Measurements from ENCODE around the gene ADCY10.

Gene ADCY10

DNA sequence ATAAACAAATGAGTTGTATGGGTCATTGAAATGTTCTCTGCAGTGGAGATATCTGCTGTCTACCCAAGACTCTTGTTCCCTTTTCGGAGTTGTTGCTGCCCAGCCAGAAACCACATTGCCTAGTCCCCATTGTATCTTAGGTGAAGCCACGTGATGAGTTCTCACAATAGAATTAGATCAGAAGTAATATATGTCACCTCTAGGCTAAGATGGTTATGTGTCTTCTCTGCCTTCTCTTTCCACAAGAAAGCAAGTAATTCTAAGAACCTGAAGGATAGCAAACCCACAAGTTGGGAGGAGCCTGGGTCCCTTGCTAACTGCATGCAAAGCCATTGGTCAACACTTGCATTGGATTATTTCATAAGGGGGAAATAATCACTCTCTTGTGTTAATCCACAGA lies 76.6 kb downstream of the ADCY10 start:
- no peak for TF ChIP-seq EZH2 (IDR thresholded peaks at IDR 0.05; ENCODE audit: borderline replicate concordance, low read length)
- TF ChIP-seq, protein P1, sequence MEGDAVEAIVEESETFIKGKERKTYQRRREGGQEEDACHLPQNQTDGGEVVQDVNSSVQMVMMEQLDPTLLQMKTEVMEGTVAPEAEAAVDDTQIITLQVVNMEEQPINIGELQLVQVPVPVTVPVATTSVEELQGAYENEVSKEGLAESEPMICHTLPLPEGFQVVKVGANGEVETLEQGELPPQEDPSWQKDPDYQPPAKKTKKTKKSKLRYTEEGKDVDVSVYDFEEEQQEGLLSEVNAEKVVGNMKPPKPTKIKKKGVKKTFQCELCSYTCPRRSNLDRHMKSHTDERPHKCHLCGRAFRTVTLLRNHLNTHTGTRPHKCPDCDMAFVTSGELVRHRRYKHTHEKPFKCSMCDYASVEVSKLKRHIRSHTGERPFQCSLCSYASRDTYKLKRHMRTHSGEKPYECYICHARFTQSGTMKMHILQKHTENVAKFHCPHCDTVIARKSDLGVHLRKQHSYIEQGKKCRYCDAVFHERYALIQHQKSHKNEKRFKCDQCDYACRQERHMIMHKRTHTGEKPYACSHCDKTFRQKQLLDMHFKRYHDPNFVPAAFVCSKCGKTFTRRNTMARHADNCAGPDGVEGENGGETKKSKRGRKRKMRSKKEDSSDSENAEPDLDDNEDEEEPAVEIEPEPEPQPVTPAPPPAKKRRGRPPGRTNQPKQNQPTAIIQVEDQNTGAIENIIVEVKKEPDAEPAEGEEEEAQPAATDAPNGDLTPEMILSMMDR (IDR thresholded peaks at IDR 0.05; ENCODE audit: low read length), result no peak
- Histone ChIP-seq H3K9me2 (ENCODE audit: low read depth, low read length) (no peaks in the 10 kb centered on the region), H3K79me2 (ENCODE audit: insufficient read depth, low read length) (no peaks in the 10 kb centered on the region), H3K9ac (ENCODE audit: low read length) (no peak overlapping the region), H2AFZ (ENCODE audit: low read length) (no peak overlapping the region), H3K9me3 (ENCODE audit: low read length) (no peaks in the 10 kb centered on the region), H4K20me1 (ENCODE audit: insufficient read depth, low read length) (no peaks in the 10 kb centered on the region), H3F3A (ENCODE audit: insufficient read depth, low read length) (no peaks in the 10 kb centered on the region), H3K4me1 (ENCODE audit: insufficient read depth, low read length, severe bottlenecking) (no peaks in the 10 kb centered on the region), H3K4me3 (ENCODE audit: low read depth, low read length, poor library complexity, severe bottlenecking) (no peak overlapping the region), H3K27me3 (ENCODE audit: insufficient read depth, low read length) (0 out of 2 replicates have a peak, but pooled peaks cover 4% of the 10 kb centered on the region), H3K36me3 (ENCODE audit: insufficient read depth, low read length) (no peaks in the 10 kb centered on the region), H3K27ac (ENCODE audit: low read depth, low read length, poor library complexity, severe bottlenecking) (no peak overlapping the region), H3K4me2 (ENCODE audit: low read length) (no peak overlapping the region)

DNA sequence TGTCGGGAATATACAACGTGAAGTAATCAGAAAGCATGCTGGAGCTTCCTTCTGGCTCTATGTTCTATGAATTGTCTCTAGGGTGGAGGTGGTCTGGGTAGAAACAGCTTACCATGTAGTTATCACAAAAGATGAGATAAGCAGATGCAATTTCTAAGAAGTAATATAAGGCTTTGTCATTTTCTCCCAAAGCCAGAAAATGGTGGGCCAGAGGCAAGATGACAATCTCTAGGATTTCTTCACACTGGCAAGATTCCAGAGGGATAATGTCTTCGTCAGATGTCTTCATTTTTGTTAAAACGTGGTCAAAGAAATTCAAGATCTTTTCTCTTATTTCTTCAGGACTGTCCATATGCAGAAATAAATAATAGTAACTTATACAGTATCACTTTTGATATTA lies 77.7 kb downstream of the ADCY10 start:
- H3K9me2 ChIP-seq (ENCODE audit: low read depth, low read length), result no peaks in the 10 kb centered on the region
- H3K36me3 ChIP-seq (ENCODE audit: insufficient read depth, low read length), result no peaks in the 10 kb centered on the region
- H3K27ac ChIP-seq (ENCODE audit: low read depth, low read length, poor library complexity, severe bottlenecking), result no peak overlapping the region
- 0 out of 2 replicates have a peak, but pooled peaks cover 4% of the 10 kb centered on the region for H3K27me3 ChIP-seq (ENCODE audit: insufficient read depth, low read length)
- no peak for TF ChIP-seq EZH2 (IDR thresholded peaks at IDR 0.05; ENCODE audit: borderline replicate concordance, low read length)
- TF ChIP-seq, protein P1 (IDR thresholded peaks at IDR 0.05; ENCODE audit: low read length), result no peak
- H3F3A ChIP-seq (ENCODE audit: insufficient read depth, low read length), result no peaks in the 10 kb centered on the region
- H3K9me3 ChIP-seq (ENCODE audit: low read length), result no peaks in the 10 kb centered on the region
- H3K4me1 ChIP-seq (ENCODE audit: insufficient read depth, low read length, severe bottlenecking), result no peaks in the 10 kb centered on the region
- no peak overlapping the region for H3K4me2 ChIP-seq (ENCODE audit: low read length)
- H3K4me3 ChIP-seq (ENCODE audit: low read depth, low read length, poor library complexity, severe bottlenecking), result no peak overlapping the region
- no peak overlapping the region for H3K9ac ChIP-seq (ENCODE audit: low read length)
- H4K20me1 ChIP-seq (ENCODE audit: insufficient read depth, low read length), result no peaks in the 10 kb centered on the region
- H3K79me2 ChIP-seq (ENCODE audit: insufficient read depth, low read length), result no peaks in the 10 kb centered on the region
- no peak overlapping the region for H2AFZ ChIP-seq (ENCODE audit: low read length)

DNA sequence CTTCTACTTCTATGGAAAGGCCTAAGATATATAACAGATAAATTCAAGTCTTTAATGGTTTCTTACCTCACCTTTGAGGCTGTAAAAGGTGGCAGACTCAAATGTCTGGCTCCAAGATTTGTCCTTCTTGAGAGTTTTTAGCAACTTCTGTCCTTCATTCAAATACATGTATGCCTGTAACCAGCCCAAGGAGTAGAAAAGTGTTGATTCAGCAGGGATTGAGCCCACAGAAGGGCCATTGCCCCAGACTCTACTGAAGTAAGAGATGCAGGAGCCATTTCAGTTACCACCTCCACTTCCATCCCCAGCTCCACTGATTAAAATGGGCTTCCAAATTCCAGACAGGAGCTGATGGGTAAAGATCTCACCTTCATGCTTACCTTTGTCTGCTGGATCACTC lies 80.0 kb downstream of the ADCY10 start:
- H2AFZ ChIP-seq (ENCODE audit: low read length), result no peak overlapping the region

More for the DNA sequence above, 80.0 kb downstream of the ADCY10 start:
- H3K79me2 ChIP-seq (ENCODE audit: insufficient read depth, low read length), result no peaks in the 10 kb centered on the region
- H3K9me3 ChIP-seq (ENCODE audit: low read length), result no peaks in the 10 kb centered on the region
- no peaks in the 10 kb centered on the region for H4K20me1 ChIP-seq (ENCODE audit: insufficient read depth, low read length)
- no peak overlapping the region for H3K27ac ChIP-seq (ENCODE audit: low read depth, low read length, poor library complexity, severe bottlenecking)
- H3K4me1 ChIP-seq (ENCODE audit: insufficient read depth, low read length, severe bottlenecking), result no peaks in the 10 kb centered on the region
- no peak overlapping the region for H3K4me2 ChIP-seq (ENCODE audit: low read length)
- no peak for TF ChIP-seq EZH2 (IDR thresholded peaks at IDR 0.05; ENCODE audit: borderline replicate concordance, low read length)
- TF ChIP-seq, protein P1 (IDR thresholded peaks at IDR 0.05; ENCODE audit: low read length), result no peak
- 0 out of 2 replicates have a peak, but pooled peaks cover 4% of the 10 kb centered on the region for H3K27me3 ChIP-seq (ENCODE audit: insufficient read depth, low read length)
- no peaks in the 10 kb centered on the region for H3F3A ChIP-seq (ENCODE audit: insufficient read depth, low read length)
- no peak overlapping the region for H3K9ac ChIP-seq (ENCODE audit: low read length)
- no peaks in the 10 kb centered on the region for H3K36me3 ChIP-seq (ENCODE audit: insufficient read depth, low read length)
- H3K4me3 ChIP-seq (ENCODE audit: low read depth, low read length, poor library complexity, severe bottlenecking), result no peak overlapping the region
- H3K9me2 ChIP-seq (ENCODE audit: low read depth, low read length), result no peaks in the 10 kb centered on the region

Measured in OCI-LY1 (cell line).